ENCODE data around the gene ASB10. TPM values are rescaled to one million over a fixed set of nuclear protein-coding genes. Genes with fewer than 3 reads are reported as not detected.

The ASB10 gene, protein sequence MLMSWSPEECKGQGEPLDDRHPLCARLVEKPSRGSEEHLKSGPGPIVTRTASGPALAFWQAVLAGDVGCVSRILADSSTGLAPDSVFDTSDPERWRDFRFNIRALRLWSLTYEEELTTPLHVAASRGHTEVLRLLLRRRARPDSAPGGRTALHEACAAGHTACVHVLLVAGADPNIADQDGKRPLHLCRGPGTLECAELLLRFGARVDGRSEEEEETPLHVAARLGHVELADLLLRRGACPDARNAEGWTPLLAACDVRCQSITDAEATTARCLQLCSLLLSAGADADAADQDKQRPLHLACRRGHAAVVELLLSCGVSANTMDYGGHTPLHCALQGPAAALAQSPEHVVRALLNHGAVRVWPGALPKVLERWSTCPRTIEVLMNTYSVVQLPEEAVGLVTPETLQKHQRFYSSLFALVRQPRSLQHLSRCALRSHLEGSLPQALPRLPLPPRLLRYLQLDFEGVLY
- total RNA-seq = not detected in 3 replicates
- long read RNA-seq = 0 reads

DNA sequence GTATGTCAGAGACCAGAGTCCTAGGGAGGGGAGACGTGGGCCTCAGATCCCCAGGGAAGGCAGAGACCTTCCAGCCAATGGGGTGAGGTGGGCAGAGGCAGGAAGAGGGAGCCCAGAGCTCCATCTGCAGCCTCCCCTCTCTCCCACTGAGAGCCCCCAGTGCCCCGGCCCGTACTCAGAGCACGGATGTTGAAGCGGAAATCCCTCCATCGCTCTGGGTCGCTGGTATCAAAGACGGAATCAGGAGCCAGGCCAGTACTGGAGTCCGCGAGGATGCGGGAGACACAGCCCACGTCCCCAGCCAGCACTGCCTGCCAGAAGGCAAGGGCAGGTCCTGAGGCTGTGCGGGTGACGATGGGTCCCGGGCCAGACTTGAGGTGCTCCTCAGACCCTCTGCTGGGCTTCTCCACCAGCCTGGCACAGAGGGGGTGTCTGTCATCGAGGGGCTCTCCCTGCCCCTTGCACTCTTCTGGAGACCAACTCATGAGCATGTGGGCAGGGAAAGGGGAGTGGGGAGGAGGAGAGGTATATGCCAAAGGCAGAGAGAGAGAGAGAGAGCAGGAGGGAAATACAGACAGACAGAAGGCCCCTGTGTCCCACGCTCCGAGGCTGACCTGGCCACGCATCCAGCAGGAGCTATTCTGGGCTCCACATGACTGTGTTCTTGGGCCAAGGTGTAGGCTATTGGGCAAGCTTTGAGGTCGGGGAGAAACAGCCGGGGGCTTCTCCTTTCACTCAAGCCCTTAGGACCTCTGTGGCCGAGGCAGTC is at the start of gene ASB10:
Gene ASB10 (minus strand): TSS at position 611 of the 769 bp plus-strand sequence. CDS start 120 bp downstream, at position 491.
- no peak within 1 kb of the TSS for H3K27ac Mint-ChIP-seq (ENCODE audit: unreplicated experiment)
- no peaks in the 10 kb centered on the region for H3K4me1 Mint-ChIP-seq (ENCODE audit: low read depth)
- TF ChIP-seq, protein P1, sequence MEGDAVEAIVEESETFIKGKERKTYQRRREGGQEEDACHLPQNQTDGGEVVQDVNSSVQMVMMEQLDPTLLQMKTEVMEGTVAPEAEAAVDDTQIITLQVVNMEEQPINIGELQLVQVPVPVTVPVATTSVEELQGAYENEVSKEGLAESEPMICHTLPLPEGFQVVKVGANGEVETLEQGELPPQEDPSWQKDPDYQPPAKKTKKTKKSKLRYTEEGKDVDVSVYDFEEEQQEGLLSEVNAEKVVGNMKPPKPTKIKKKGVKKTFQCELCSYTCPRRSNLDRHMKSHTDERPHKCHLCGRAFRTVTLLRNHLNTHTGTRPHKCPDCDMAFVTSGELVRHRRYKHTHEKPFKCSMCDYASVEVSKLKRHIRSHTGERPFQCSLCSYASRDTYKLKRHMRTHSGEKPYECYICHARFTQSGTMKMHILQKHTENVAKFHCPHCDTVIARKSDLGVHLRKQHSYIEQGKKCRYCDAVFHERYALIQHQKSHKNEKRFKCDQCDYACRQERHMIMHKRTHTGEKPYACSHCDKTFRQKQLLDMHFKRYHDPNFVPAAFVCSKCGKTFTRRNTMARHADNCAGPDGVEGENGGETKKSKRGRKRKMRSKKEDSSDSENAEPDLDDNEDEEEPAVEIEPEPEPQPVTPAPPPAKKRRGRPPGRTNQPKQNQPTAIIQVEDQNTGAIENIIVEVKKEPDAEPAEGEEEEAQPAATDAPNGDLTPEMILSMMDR (IDR thresholded peaks at IDR 0.05) = no peak
- no peaks in the 10 kb centered on the region for H3K36me3 Mint-ChIP-seq (ENCODE audit: low read depth)
- no peaks in the 10 kb centered on the region for H3K9me3 Mint-ChIP-seq (ENCODE audit: low read depth)
- H3K27me3 Mint-ChIP-seq (ENCODE audit: low read depth) = peaks cover 34% of the 10 kb centered on the region
- DNase-seq (ENCODE audit: low spot score) = no peak
- no peak within 1 kb of the TSS for H3K4me3 Mint-ChIP-seq (ENCODE audit: unreplicated experiment)

DNA sequence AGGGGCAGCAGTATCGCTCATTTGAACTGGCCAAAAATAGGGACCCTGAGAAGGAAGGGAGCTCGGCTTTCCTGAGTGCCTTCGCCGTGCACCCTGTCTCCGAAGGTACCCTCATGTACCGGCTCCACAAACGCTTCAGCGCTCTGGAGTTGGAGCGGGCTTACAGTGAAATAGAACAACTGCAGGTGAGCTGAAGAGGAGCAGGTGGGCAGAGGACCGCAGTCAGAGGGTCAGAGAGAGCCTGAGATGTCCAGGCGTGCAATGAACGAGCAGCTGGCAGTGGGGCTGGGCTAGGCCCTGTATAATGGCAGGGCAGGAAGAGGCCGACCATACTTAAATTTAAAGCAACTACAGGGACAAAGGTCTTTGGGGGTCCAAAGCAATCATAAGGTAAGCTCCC is 49.4 kb upstream of the ASB10 start:
- no peaks in the 10 kb centered on the region for H3K9me3 Mint-ChIP-seq (ENCODE audit: low read depth)
- DNase-seq (ENCODE audit: low spot score) = no peak
- H3K36me3 Mint-ChIP-seq (ENCODE audit: low read depth) = peaks cover 24% of the 10 kb centered on the region
- H3K4me1 Mint-ChIP-seq (ENCODE audit: low read depth) = peaks cover 41% of the 10 kb centered on the region
- TF ChIP-seq, protein P1 (IDR thresholded peaks at IDR 0.05) = no peak
- no peak overlapping the region for H3K27ac Mint-ChIP-seq (ENCODE audit: unreplicated experiment)
- no peaks in the 10 kb centered on the region for H3K27me3 Mint-ChIP-seq (ENCODE audit: low read depth)
- no peak overlapping the region for H3K4me3 Mint-ChIP-seq (ENCODE audit: unreplicated experiment)

DNA sequence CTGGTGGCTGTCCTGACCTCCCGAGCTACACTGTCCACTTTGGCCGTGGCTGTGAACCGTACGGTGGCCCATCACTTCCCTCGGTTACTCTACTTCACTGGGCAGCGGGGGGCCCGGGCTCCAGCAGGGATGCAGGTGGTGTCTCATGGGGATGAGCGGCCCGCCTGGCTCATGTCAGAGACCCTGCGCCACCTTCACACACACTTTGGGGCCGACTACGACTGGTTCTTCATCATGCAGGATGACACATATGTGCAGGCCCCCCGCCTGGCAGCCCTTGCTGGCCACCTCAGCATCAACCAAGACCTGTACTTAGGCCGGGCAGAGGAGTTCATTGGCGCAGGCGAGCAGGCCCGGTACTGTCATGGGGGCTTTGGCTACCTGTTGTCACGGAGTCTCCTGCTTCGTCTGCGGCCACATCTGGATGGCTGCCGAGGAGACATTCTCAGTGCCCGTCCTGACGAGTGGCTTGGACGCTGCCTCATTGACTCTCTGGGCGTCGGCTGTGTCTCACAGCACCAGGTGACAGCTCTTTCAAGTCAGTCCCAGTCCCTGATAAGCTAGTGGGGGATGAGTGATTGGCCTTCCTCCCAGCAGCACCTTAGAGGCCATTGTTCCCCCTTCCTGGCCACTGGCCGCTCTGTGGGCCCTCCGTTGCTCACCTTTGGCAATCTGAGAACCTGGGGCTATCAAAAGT is 48.2 kb upstream of the ASB10 start:
- H3K4me3 Mint-ChIP-seq (ENCODE audit: unreplicated experiment) = no peak overlapping the region
- TF ChIP-seq, protein P1 (IDR thresholded peaks at IDR 0.05) = no peak
- no peak overlapping the region for H3K27ac Mint-ChIP-seq (ENCODE audit: unreplicated experiment)
- H3K4me1 Mint-ChIP-seq (ENCODE audit: low read depth) = peaks cover 40% of the 10 kb centered on the region
- H3K27me3 Mint-ChIP-seq (ENCODE audit: low read depth) = no peaks in the 10 kb centered on the region
- H3K36me3 Mint-ChIP-seq (ENCODE audit: low read depth) = peaks cover 18% of the 10 kb centered on the region
- no peaks in the 10 kb centered on the region for H3K9me3 Mint-ChIP-seq (ENCODE audit: low read depth)
- DNase-seq (ENCODE audit: low spot score) = peak; percentile 87

DNA sequence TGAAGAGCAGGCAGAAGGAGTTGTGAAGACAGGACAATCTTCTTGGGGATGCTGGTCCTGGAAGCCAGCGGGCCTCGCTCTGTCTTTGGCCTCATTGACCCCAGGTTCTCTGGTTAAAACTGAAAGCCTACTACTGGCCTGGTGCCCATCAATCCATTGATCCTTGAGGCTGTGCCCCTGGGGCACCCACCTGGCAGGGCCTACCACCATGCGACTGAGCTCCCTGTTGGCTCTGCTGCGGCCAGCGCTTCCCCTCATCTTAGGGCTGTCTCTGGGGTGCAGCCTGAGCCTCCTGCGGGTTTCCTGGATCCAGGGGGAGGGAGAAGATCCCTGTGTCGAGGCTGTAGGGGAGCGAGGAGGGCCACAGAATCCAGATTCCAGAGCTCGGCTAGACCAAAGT is 46.8 kb upstream of the ASB10 start:
- DNase-seq (ENCODE audit: low spot score) = no peak
- peaks cover 9% of the 10 kb centered on the region for H3K36me3 Mint-ChIP-seq (ENCODE audit: low read depth)
- no peaks in the 10 kb centered on the region for H3K9me3 Mint-ChIP-seq (ENCODE audit: low read depth)
- no peaks in the 10 kb centered on the region for H3K27me3 Mint-ChIP-seq (ENCODE audit: low read depth)
- TF ChIP-seq, protein P1 (IDR thresholded peaks at IDR 0.05) = no peak
- peak overlapping the region; percentile 100 for H3K4me3 Mint-ChIP-seq (ENCODE audit: unreplicated experiment)
- H3K4me1 Mint-ChIP-seq (ENCODE audit: low read depth) = peaks cover 37% of the 10 kb centered on the region
- peak overlapping the region; percentile 100 for H3K27ac Mint-ChIP-seq (ENCODE audit: unreplicated experiment)

Data from chondrocyte (in vitro differentiated cells).